ENCODE results near the gene DUSP1. TPM values are rescaled to one million over a fixed set of nuclear protein-coding genes. Genes with fewer than 3 reads are reported as not detected.
A peak's percentile ranks its signal among the peaks of the same experiment; 100 is the strongest.

Gene DUSP1
- total and polyA plus RNA-seq, 9 of the 15 experiments (the other 6 are each of a cell fraction or from before 2014, with no cell fraction given): 2.1 to 14.2 (median 8.5) TPM

DNA sequence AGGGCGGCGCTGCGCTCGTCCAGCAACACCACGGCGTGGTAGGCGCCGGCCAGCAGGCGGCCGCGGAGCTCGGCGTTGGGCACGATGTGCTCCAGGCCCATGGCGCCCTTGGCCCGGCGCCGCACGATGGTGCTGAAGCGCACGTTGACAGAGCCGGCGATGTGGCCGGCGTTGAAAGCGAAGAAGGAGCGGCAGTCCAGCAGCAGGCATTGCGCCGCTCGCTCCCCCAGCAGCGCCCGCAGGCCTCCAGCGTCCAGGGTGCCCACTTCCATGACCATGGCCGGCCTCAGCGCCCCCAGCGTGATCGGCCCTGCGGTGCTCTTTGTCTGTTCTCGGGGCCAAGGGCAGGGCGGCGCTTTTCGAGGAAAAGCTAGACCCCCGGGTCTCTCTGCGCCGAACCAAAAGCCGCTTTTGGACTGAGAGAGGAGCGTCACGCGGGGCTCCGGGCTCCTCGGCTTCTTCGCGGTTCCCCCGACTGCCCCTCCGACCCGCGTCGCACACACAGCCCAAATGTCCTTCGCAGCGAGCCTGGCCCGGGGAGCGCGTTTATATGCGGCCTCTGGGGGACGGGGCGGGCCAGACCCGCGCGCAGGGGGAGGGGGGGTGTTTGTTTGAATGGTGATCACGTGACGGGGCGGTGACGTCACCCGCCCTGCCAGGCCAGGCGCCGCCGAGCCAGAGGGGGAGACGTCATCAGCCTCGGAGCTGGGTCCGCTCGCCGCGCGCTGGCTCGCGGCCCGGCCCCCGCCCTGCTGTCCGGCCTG lies at the start of gene DUSP1 (continued):
- peak; percentile 92 for TF ChIP-seq CCNT2 (IDR thresholded peaks at IDR 0.05; ENCODE audit: borderline replicate concordance, extremely low read depth, insufficient read length, low read depth, low read length)
- TF ChIP-seq, protein P1, sequence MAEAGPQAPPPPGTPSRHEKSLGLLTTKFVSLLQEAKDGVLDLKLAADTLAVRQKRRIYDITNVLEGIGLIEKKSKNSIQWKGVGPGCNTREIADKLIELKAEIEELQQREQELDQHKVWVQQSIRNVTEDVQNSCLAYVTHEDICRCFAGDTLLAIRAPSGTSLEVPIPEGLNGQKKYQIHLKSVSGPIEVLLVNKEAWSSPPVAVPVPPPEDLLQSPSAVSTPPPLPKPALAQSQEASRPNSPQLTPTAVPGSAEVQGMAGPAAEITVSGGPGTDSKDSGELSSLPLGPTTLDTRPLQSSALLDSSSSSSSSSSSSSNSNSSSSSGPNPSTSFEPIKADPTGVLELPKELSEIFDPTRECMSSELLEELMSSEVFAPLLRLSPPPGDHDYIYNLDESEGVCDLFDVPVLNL (CRISPR knock-in tag; IDR thresholded peaks at IDR 0.05; ENCODE audit: low read depth): no peak; the same call in 1 of the 2 replicates
- no peak for TF ChIP-seq ETV5 (CRISPR knock-in tag; IDR thresholded peaks at IDR 0.05; ENCODE audit: low read depth)
- peak; percentile 84; the same call in 1 of the 2 replicates for TF ChIP-seq ZNF175 (CRISPR knock-in tag; IDR thresholded peaks at IDR 0.05; ENCODE audit: low read depth)
- TF ChIP-seq, protein P2, sequence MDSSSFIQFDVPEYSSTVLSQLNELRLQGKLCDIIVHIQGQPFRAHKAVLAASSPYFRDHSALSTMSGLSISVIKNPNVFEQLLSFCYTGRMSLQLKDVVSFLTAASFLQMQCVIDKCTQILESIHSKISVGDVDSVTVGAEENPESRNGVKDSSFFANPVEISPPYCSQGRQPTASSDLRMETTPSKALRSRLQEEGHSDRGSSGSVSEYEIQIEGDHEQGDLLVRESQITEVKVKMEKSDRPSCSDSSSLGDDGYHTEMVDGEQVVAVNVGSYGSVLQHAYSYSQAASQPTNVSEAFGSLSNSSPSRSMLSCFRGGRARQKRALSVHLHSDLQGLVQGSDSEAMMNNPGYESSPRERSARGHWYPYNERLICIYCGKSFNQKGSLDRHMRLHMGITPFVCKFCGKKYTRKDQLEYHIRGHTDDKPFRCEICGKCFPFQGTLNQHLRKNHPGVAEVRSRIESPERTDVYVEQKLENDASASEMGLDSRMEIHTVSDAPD (CRISPR knock-in tag; IDR thresholded peaks at IDR 0.05): no peak
- TF ChIP-seq ZNF717 (CRISPR knock-in tag; IDR thresholded peaks at IDR 0.05): no peak
- peak; percentile 96 for TF ChIP-seq RBFOX2 (IDR thresholded peaks at IDR 0.05; ENCODE audit: low read depth, low read length)
- no peak for TF ChIP-seq ZSCAN29 (IDR thresholded peaks at IDR 0.05)
- TF ChIP-seq ZNF12 (CRISPR knock-in tag; IDR thresholded peaks at IDR 0.05): no peak
- peak; percentile 96 for TF ChIP-seq FOXP1 (CRISPR knock-in tag; IDR thresholded peaks at IDR 0.05)
- TF ChIP-seq, protein P3, sequence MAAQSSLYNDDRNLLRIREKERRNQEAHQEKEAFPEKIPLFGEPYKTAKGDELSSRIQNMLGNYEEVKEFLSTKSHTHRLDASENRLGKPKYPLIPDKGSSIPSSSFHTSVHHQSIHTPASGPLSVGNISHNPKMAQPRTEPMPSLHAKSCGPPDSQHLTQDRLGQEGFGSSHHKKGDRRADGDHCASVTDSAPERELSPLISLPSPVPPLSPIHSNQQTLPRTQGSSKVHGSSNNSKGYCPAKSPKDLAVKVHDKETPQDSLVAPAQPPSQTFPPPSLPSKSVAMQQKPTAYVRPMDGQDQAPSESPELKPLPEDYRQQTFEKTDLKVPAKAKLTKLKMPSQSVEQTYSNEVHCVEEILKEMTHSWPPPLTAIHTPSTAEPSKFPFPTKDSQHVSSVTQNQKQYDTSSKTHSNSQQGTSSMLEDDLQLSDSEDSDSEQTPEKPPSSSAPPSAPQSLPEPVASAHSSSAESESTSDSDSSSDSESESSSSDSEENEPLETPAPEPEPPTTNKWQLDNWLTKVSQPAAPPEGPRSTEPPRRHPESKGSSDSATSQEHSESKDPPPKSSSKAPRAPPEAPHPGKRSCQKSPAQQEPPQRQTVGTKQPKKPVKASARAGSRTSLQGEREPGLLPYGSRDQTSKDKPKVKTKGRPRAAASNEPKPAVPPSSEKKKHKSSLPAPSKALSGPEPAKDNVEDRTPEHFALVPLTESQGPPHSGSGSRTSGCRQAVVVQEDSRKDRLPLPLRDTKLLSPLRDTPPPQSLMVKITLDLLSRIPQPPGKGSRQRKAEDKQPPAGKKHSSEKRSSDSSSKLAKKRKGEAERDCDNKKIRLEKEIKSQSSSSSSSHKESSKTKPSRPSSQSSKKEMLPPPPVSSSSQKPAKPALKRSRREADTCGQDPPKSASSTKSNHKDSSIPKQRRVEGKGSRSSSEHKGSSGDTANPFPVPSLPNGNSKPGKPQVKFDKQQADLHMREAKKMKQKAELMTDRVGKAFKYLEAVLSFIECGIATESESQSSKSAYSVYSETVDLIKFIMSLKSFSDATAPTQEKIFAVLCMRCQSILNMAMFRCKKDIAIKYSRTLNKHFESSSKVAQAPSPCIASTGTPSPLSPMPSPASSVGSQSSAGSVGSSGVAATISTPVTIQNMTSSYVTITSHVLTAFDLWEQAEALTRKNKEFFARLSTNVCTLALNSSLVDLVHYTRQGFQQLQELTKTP (IDR thresholded peaks at IDR 0.05; ENCODE audit: low read depth in 1 of 2, partially characterized antibody in 2 of 2): peak in 1 of 2 experiments; percentile 55
- TF ChIP-seq OTX1 (CRISPR knock-in tag; IDR thresholded peaks at IDR 0.05): peak; percentile 81; the same call in 1 of the 2 replicates
- TF ChIP-seq HOXB6 (CRISPR knock-in tag; IDR thresholded peaks at IDR 0.05; ENCODE audit: borderline replicate concordance): no peak
- TF ChIP-seq, protein P4, sequence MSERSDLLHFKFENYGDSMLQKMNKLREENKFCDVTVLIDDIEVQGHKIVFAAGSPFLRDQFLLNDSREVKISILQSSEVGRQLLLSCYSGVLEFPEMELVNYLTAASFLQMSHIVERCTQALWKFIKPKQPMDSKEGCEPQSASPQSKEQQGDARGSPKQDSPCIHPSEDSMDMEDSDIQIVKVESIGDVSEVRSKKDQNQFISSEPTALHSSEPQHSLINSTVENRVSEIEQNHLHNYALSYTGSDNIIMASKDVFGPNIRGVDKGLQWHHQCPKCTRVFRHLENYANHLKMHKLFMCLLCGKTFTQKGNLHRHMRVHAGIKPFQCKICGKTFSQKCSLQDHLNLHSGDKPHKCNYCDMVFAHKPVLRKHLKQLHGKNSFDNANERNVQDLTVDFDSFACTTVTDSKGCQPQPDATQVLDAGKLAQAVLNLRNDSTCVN (CRISPR knock-in tag; IDR thresholded peaks at IDR 0.05): 0 out of 2 replicates have a peak, but pooled peaks have one; percentile 71
- TF ChIP-seq, protein P5, sequence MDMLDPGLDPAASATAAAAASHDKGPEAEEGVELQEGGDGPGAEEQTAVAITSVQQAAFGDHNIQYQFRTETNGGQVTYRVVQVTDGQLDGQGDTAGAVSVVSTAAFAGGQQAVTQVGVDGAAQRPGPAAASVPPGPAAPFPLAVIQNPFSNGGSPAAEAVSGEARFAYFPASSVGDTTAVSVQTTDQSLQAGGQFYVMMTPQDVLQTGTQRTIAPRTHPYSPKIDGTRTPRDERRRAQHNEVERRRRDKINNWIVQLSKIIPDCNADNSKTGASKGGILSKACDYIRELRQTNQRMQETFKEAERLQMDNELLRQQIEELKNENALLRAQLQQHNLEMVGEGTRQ (CRISPR knock-in tag; IDR thresholded peaks at IDR 0.05): peak; percentile 93
- no peak for TF ChIP-seq ZC3H8 (IDR thresholded peaks at IDR 0.05)
